Mammary epithelial cell (primary cell): ENCODE results near the gene FAM228B.

Experiments
- EZH2 ChIP-seq: IDR thresholded peaks from 2 replicates; pipeline ENCODE4 v1.6.1; 2012; ENCODE audit warnings: low read length, inconsistent platforms, borderline replicate concordance
- TF ChIP-seq, protein P1 (sequence below), 2 donors: IDR thresholded peaks in 1 of 2; conservative IDR thresholded peaks in 1 of 2; 2 replicates each; pipeline ENCODE4 v1.5.1; 2011 to 2012; ENCODE audit warnings: inconsistent platforms in 2 of 2, low read length in 2 of 2, mild to moderate bottlenecking in 2 of 2, control low read depth in 1 of 2, low read depth in 1 of 2; ENCODE audit not compliant: insufficient read depth in 1 of 2; ENCODE audit errors: extremely low read depth in 1 of 2

DNA sequence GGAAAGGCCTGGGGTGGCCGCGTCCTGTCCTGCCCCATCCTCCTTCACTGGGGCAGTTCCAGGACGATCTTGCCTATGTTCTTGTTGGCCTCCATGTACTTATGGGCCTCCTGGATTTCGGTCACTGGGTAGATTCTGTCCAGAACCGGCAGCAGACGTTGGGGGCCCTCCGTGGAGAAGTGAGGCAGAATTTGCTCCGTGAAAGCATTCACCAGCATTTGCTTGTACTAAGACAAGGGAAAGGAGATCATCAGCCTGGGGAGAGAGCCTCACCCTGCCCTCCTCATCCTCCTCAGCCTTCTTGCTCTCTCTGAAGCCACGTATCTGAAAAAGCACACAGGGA, 45.8 kb upstream of the FAM228B start:
- TF ChIP-seq, protein P1, sequence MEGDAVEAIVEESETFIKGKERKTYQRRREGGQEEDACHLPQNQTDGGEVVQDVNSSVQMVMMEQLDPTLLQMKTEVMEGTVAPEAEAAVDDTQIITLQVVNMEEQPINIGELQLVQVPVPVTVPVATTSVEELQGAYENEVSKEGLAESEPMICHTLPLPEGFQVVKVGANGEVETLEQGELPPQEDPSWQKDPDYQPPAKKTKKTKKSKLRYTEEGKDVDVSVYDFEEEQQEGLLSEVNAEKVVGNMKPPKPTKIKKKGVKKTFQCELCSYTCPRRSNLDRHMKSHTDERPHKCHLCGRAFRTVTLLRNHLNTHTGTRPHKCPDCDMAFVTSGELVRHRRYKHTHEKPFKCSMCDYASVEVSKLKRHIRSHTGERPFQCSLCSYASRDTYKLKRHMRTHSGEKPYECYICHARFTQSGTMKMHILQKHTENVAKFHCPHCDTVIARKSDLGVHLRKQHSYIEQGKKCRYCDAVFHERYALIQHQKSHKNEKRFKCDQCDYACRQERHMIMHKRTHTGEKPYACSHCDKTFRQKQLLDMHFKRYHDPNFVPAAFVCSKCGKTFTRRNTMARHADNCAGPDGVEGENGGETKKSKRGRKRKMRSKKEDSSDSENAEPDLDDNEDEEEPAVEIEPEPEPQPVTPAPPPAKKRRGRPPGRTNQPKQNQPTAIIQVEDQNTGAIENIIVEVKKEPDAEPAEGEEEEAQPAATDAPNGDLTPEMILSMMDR (conservative IDR thresholded peaks at IDR 0.05 in 1 of 2, IDR thresholded peaks at IDR 0.05 in 1 of 2; ENCODE audit: extremely low read depth in 1 of 2, insufficient read depth in 1 of 2, low read depth in 1 of 2, low read length in 2 of 2), result no peak
- no peak for TF ChIP-seq EZH2
